Measurements from ENCODE around the gene TRAM2.

DNA sequence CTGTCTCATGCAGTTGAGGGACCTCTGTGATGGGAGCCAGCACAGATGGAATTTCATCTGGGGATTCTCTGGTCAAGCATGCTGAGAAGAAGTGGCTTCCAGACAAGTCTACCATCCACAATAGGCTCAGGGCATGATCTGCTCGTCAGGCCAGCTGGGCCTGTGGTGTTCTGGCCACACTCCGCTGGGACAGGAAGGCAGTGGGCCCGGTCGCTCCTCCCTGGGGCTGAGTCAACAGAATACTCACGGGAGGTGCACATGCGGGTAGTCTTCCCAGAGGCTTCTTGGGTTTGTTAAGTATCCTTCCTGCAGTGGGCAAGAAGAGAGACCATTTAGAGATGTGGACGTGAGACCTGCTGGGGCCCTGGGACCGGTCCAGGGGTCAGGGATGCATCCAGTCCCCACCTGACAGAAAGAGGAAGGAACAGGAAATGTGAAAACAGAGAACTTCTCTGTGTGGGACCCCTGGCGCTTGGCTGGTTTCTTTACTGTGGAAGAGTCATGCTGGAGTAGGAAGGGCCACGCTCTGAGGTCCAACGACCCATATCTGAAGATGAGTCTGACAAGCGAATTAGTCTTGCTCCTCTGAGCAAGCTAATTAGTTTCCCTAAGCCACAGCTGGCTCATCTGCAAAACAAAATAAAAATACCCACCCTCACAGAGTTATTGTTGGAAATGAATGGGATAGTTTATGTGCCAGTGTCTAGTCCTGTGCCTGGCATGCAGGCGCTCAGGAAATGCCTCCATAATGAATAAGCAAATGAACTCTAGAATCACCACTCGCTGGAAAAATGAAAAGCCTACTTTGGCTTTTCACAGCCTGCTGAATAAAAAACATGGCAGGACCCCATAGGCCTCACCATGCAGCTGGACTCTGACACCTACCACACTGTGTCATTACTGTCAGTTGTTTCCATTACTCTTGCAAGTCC, 67.3 kb downstream of the TRAM2 start:
- TF ChIP-seq SNAPC5 (CRISPR knock-in tag; IDR thresholded peaks at IDR 0.05) (no peak), KHSRP (IDR thresholded peaks at IDR 0.05) (no peak), KLF6 (CRISPR knock-in tag; IDR thresholded peaks at IDR 0.05; ENCODE audit: borderline replicate concordance) (no peak), POLR2A (conservative IDR thresholded peaks at IDR 0.05) (no peak), ZNF717 (CRISPR knock-in tag; IDR thresholded peaks at IDR 0.05) (no peak), STAT5A (IDR thresholded peaks at IDR 0.05; ENCODE audit: borderline replicate concordance, low read length) (no peak), RFX5 (IDR thresholded peaks at IDR 0.05; ENCODE audit: low read depth, low read length) (no peak), ZNF140 (CRISPR knock-in tag; IDR thresholded peaks at IDR 0.05) (no peak), RAD21 (CRISPR knock-in tag; conservative IDR thresholded peaks at IDR 0.05 in 1 of 2, IDR thresholded peaks at IDR 0.05 in 1 of 2) (no peak), IRF2 (CRISPR knock-in tag; IDR thresholded peaks at IDR 0.05) (no peak)
- TF ChIP-seq, protein P1, sequence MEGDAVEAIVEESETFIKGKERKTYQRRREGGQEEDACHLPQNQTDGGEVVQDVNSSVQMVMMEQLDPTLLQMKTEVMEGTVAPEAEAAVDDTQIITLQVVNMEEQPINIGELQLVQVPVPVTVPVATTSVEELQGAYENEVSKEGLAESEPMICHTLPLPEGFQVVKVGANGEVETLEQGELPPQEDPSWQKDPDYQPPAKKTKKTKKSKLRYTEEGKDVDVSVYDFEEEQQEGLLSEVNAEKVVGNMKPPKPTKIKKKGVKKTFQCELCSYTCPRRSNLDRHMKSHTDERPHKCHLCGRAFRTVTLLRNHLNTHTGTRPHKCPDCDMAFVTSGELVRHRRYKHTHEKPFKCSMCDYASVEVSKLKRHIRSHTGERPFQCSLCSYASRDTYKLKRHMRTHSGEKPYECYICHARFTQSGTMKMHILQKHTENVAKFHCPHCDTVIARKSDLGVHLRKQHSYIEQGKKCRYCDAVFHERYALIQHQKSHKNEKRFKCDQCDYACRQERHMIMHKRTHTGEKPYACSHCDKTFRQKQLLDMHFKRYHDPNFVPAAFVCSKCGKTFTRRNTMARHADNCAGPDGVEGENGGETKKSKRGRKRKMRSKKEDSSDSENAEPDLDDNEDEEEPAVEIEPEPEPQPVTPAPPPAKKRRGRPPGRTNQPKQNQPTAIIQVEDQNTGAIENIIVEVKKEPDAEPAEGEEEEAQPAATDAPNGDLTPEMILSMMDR (IDR thresholded peaks at IDR 0.05 in 2 of 3, conservative IDR thresholded peaks at IDR 0.05 in 1 of 3; ENCODE audit: insufficient read depth in 2 of 3, low read depth in 1 of 3, low read length in 3 of 3), result no peak
